GM18870 (cell line): Measurements from ENCODE around the gene ZBTB39.
"Not testable (repeated sequence)": the region's sequence is repeated elsewhere in the genome, so short reads cannot be mapped to it uniquely, and the experiment has no call there.

Source experiments
- ATAC-seq: cut with Tn5 transposase; IDR thresholded peaks from one replicate; pipeline ENCODE4 v1.9.1; 2021; ENCODE audit warnings: moderate library complexity; ENCODE audit not compliant: unreplicated experiment

ZBTB39 gene

DNA sequence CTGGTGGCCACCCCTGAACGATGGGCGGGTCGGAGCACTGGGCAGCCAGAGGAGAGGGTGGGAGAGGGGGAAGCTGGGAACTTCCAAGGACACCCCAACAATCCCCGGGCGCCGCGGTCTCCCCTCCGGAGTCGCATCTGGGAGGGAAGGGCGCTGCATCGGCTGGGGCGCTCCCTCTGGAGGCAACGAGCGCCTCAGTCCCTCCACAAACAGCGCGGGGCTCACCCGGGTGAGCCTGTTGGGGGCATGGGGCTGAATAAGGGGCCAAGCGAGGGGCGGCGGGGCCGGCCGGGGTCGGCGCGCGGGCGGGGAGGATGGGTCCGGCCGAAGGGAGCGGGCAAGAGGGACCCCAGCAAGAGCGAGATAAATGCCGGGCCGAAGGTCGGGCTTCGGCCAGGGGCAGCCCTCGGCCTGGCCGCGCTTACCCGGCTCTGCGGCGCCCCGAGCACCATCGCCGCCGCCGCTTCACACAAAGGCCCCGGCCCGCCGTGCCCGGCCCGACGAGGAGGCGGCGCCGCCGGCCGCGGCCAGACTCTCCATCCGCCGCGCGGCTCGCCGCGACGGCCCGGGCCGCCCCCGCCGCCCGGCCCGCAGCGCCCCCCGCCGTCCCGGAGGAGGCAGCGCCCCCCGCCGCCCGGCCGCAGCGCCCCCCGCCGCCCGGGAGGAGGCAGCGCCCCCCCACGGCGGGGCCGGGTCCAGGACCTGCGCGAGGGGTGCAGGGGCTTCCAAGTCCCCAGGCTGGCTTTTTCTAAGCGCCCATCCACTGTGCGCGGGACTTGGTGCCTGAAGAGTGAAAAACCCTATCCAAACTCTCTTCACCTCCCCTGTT is at the start of gene ZBTB39:
TSS of gene ZBTB39 (minus strand) at position 567 of the 829 bp plus-strand sequence. CDS start 1,629 bp downstream, outside the sequence.
- ATAC-seq: no peak

GRCh38 chr12:57055824-57056223 is 49.5 kb upstream of the ZBTB39 start:
- ATAC-seq: no peak

- ATAC-seq: not testable (repeated sequence)
Measured at GRCh38 chr12:57053901-57054300, 47.6 kb upstream of the ZBTB39 start.

DNA sequence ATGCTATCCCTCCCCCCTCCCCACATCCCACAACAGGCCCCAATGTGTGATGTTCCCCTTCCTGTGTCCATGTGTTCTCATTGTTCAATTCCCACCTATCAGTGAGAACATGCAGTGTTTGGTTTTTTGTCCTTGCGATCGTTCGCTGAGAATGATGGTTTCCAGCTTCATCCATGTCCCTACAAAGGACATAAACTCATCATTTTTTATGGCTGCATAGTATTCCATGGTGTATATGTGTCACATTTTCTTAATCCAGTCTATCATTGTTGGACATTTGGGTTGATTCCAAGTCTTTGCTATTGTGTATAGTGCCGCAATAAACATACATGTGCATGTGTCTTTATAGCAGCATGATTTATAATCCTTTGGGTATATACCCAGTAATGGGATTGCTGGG is 46.8 kb upstream of the ZBTB39 start:
- not testable (repeated sequence) for ATAC-seq

GRCh38 chr12:57051011-57051410 is 44.7 kb upstream of the ZBTB39 start:
- no peak for ATAC-seq

DNA sequence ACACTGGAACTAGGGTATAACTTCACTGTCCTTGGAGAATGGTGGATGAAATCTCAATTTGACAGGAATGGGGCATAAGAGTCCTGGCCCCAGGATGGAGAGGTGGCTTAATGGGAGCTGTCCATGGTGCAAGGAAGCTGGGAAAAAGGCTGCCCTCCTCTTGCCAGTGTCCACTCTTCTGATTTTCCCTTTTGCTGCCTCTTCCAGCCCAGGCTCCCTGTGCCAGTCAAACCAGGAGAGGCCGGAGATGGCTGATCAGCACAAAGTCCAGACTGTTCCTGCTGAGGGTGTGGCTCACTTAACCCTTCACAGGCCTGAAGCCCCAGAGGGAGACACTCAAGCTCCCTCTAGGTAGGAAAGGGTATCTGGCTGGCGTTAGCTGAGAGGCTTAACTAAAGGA is 43.5 kb upstream of the ZBTB39 start, which contains the start of gene MYO1A:
TSS of gene MYO1A (minus strand) at position 240 of the 400 bp plus-strand sequence. CDS start 1,806 bp downstream, outside the sequence.
- ATAC-seq: no peak

GRCh38 chr12:57049119-57049446 is 42.7 kb upstream of the ZBTB39 start:
- ATAC-seq: no peak

GRCh38 chr12:57048423-57049118 is 42.2 kb upstream of the ZBTB39 start:
- no peak for ATAC-seq

- no peak for ATAC-seq
Measured at GRCh38 chr12:57047981-57048380, 41.6 kb upstream of the ZBTB39 start.

- ATAC-seq: no peak
Measured at GRCh38 chr12:57046947-57047890, 40.9 kb upstream of the ZBTB39 start.

DNA sequence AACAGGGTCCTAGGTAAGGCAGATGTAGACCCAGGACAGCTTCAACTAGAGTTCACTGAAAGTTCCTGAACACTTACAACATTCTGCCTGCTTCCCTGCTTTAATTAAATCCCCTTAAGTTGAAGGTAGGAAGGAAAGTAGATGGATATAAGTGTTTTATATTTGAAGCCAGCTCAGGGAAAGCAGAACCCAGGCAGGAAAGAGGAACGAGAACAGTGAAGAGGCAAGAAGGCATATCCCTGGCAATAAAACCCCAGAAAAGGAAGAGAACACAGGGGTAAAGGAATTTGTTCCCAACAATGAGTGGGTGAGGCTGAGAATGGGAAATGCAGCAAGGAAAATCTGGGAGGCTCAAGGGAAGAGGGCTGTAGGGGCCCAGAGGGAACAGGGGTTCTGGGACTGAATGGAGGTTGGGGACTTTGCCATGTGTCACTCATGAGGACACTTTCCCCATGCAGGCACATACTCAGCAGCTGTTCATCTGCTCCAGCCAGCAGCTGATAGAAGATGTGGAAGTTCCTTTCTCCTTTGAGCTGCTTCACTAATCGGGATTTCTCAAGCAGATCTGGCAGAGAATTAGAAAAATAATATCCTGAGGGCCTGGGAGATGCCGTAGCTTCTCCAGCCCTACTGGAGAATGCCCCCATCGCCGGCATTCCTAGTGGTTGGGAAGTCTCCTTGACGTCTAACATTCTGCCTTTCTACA is 39.9 kb upstream of the ZBTB39 start:
- no peak for ATAC-seq

DNA sequence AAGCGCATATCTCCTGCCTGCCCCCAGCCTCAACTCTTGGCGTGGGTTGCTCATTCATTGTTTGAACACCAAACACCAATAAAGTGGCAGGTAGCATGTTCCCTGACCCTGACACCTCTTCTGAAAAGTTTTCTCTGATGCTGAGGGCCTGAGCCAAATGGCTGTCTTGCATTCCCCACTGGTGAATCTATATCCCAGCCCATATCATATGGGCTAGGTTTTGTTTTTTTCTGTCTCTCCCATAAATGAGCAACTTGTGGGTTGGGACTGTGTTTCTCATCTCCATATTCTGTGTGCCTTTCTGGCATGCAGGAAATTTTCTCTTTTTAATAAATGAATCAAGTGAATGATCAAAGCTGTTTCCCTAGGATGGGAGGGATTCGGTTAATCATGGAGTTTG is 38.5 kb upstream of the ZBTB39 start:
- ATAC-seq: no peak

GRCh38 chr12:57044468-57044867 is 38.1 kb upstream of the ZBTB39 start:
- no peak for ATAC-seq

- ATAC-seq: no peak
Measured at GRCh38 chr12:57042695-57043094, 36.3 kb upstream of the ZBTB39 start.

DNA sequence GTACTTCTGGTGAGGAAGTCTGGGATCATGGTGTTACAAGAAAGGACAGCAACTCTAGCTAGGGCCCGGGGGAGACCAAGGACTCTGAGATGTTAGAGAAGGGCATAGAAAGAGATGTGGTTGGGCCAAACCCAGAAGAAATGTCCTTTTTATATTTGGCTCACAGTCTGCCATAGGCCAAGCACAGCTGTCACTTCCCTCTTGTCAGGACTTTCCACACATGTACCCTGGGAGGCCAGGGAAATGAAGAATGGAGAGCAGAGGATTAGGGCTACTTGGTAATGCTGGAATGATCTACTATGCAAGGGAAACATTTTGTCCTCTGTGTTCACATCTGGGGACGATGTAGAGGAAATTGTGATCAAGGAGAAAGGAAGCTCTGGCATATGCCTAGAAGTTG is 34.4 kb upstream of the ZBTB39 start:
- no peak for ATAC-seq

DNA sequence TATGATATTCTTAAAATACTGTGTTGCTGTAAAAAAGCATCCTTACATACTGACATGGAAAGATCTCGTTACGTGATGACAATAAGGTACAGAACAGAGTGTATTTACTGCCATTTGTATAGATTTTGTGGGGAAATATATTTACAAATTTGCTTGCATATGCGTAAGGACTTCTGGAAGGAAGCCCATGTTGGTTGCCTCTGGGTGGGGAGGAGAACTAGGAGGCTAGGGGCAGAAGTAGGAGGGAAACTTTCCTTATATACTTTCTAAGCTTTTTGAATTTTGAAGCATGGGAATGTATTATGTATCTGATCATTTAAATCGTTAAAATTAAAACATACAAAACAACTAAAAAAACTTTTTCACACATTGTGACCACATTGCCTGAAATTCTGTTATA is 33.9 kb upstream of the ZBTB39 start:
- no peak for ATAC-seq

DNA sequence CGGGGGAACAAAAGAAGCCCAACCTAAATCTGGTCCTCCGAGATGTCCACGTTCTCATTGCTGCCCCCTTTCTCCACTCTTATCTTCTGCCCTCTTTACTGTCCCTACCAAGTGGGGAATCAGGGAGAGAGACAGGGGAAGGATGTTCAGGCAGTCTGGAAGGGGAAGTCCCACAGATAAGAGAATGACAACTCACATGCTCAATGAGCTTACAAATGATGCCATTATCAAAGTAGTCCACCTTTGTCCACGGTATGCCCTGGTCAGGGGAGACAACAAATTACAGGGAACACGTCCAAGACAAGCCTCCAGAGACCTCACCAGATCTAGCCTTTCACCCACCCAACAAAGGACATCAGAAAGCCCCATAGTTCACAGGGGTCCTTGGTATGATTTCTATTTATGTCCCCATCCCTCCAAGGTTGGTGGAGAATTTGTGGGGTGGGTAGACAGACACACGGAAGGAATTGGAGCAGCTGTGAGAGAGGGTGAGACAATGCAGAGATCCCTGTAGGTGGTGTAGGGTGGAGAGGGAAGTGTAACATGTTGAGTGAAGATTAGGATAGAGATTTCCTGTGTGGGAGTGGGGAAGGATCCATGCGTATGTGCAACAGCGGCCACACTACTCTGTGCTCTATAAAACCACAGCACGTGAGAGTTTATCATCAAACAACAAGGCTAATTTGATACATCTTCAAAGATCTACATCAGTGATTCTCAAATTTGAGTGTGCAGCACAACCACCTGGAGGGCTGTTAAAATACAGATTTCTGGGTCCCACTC is 32.9 kb upstream of the ZBTB39 start:
- ATAC-seq: no peak

DNA sequence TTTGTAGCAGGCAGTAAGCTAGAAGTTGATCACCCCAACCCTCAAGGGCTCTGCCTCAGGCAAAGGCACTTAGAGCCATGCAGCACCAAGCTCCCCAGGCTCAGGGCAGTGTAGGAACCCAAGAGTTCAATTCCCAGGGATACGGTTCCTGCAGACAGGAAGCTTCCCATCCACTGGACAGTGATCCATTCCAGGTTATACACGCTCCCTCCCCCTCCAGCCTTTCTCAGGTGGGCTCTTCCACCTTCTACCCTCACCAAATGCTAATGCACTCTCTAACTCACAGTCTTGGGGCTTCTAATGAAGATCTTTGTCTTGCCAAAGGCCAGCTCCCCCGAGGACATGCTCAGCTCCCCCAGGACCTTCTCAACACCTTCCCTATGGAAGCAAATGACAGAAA is 30.9 kb upstream of the ZBTB39 start:
- no peak for ATAC-seq

DNA sequence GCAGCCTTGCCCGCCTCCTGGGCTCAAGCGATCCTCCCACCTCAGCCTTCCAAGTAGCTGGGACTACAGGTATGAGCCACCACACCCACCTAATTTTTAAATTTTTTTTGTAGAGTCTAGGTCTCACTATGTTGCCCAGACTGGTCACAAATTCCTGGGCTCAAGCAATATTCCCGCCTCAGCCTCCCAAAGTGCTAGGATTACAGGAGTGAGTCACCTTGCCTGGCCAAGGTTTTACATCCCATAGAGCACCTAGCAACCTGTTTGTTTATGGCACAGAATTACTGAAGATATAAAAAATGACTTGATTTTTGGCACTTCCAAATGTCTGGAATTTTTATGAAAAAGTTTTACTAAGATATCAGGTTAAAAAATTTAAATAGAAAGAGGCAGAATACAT is 27.1 kb upstream of the ZBTB39 start:
- no peak for ATAC-seq

- no peak for ATAC-seq
Measured at GRCh38 chr12:57031789-57032188, 25.4 kb upstream of the ZBTB39 start.
